Osteoblast (primary cell): Measurements from ENCODE around the gene TNFSF11. TPM values are rescaled to one million over a fixed set of nuclear protein-coding genes. Genes with fewer than 3 reads are reported as not detected.

Source experiments
- DNase-seq: peaks from one replicate; pipeline ENCODE4 v3.0.0; 2011; ENCODE audit warnings: low spot score, mixed read lengths; ENCODE audit not compliant: insufficient read length; ENCODE audit errors: missing footprints
- H2AFZ ChIP-seq: 2 replicates; pipeline ENCODE4 v1.6.0; 2011; ENCODE audit warnings: mild to moderate bottlenecking, low read length
- H3K27ac ChIP-seq: 2 replicates; pipeline ENCODE4 v1.5.1; 2011; ENCODE audit warnings: mild to moderate bottlenecking, low read depth, low read length, moderate library complexity
- H3K27me3 ChIP-seq: 2 replicates; pipeline ENCODE4 v1.6.0; 2012; ENCODE audit warnings: mild to moderate bottlenecking, control low read depth, inconsistent platforms, low read length, moderate library complexity; ENCODE audit not compliant: insufficient read depth
- H3K36me3 ChIP-seq: 2 replicates; pipeline ENCODE4 v1.5.1; 2011; ENCODE audit warnings: mild to moderate bottlenecking, low read length, control low read depth, moderate library complexity; ENCODE audit not compliant: insufficient read depth
- H3K4me1 ChIP-seq: 2 replicates; pipeline ENCODE4 v1.5.1; 2011; ENCODE audit warnings: mild to moderate bottlenecking, low read length, control low read depth, moderate library complexity; ENCODE audit not compliant: insufficient read depth
- H3K4me2 ChIP-seq: 2 replicates; pipeline ENCODE4 v1.6.0; 2011; ENCODE audit warnings: mild to moderate bottlenecking, low read length; ENCODE audit not compliant: insufficient read depth
- H3K4me3 ChIP-seq: fragments of 200-600 bp; sonication (generic); 3 replicates; pipeline ENCODE4 v1.5.1; 2012; ENCODE audit warnings: mild to moderate bottlenecking, low read length, inconsistent platforms; ENCODE audit not compliant: insufficient read depth
- H3K79me2 ChIP-seq: 2 replicates; pipeline ENCODE4 v1.6.0; 2012; ENCODE audit warnings: mild to moderate bottlenecking, low read length, control low read depth, inconsistent platforms; ENCODE audit not compliant: insufficient read depth
- H3K9me3 ChIP-seq: 2 replicates; pipeline ENCODE4 v1.5.1; 2011; ENCODE audit warnings: low read depth, low read length, control low read depth
- H4K20me1 ChIP-seq: 2 replicates; pipeline ENCODE4 v1.6.0; 2012; ENCODE audit warnings: mild to moderate bottlenecking, low read length, control low read depth; ENCODE audit not compliant: insufficient read depth
- total RNA-seq: library from RNA; depleted of rRNA; stranded (reverse); fragments of >200 nt; gene quantifications from 2 replicates; pipeline ENCODE4 v1.2.3, GENCODE V29; 2012
- TF ChIP-seq, protein P1 (sequence below): IDR thresholded peaks from 2 replicates; pipeline ENCODE4 v1.5.1; 2011; ENCODE audit warnings: mild to moderate bottlenecking, low read depth, low read length, moderate library complexity; ENCODE audit errors: extremely low read depth

TNFSF11 gene
- total RNA-seq, 1 donor: 0.72 TPM

DNA sequence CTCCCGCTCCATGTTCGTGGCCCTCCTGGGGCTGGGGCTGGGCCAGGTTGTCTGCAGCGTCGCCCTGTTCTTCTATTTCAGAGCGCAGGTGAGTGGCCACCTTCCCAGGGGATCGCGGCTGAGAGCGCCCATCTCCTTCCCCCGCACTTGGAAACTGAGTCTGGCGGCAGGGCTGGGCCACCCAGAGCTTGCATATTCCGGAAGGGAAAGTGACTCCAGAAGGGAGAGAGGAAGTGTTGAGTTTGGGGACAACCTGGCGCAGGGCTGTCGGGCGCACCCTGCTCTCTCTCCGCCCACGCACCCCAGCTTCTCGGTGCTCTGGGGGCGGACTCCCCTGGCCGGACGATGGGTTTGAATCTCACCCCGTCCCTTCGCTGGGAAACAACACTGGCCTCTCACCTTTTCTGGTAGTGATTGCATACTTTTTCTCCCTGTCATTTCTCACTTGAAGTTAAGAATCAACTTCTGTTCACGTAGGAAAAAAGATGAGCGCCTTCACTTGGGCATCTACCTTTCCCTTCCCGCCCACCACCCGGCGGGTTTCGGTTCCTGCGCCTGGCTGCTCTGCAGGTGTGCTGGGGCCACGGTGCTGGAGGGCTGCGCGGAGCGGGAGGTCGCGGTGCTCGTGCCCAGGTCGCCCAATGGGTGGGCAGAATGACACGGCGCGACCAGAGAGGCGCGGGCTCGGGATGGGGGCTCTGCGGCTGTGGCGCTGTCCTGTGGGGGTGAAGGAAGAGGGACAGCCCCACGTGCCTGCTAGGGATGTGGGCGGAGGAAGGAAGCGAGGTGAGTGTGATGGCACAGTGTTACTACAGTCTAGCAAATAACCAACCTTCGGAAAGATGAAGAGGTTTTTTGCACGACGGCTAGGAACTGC is 721 bp downstream of the TNFSF11 start:
- Histone ChIP-seq H3K27ac (no peak overlapping the region), H3K79me2 (no peaks in the 10 kb centered on the region), H3K4me1 (no peaks in the 10 kb centered on the region), H3K4me3 (peak overlapping the region; percentile 60), H3K27me3 (peaks cover 55% of the 10 kb centered on the region), H3K9me3 (no peaks in the 10 kb centered on the region), H4K20me1 (no peaks in the 10 kb centered on the region), H3K36me3 (no peaks in the 10 kb centered on the region), H3K4me2 (peak overlapping the region; percentile 64), H2AFZ (peak overlapping the region; percentile 38)
- DNase-seq: peak; percentile 68
- TF ChIP-seq, protein P1, sequence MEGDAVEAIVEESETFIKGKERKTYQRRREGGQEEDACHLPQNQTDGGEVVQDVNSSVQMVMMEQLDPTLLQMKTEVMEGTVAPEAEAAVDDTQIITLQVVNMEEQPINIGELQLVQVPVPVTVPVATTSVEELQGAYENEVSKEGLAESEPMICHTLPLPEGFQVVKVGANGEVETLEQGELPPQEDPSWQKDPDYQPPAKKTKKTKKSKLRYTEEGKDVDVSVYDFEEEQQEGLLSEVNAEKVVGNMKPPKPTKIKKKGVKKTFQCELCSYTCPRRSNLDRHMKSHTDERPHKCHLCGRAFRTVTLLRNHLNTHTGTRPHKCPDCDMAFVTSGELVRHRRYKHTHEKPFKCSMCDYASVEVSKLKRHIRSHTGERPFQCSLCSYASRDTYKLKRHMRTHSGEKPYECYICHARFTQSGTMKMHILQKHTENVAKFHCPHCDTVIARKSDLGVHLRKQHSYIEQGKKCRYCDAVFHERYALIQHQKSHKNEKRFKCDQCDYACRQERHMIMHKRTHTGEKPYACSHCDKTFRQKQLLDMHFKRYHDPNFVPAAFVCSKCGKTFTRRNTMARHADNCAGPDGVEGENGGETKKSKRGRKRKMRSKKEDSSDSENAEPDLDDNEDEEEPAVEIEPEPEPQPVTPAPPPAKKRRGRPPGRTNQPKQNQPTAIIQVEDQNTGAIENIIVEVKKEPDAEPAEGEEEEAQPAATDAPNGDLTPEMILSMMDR: no peak

DNA sequence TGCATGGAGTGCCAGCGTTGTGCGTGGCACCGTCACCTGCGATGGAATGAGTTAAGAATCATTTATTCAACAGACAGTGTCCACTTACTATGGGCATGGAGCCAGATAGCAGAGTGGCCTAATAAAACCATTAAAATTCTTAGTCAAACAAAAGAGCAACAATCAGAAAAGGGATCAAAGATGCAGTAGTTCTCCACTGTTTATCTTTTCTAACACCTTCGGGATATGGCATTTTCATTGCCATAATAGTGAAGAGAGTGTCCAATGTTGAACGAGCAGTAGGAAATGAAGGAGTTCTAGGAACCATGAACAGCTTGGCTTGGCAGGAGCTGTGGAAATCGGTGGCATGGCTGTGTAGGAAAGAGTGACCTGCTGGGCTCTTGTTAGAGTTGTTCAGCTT is 2.0 kb downstream of the TNFSF11 start:
- Histone ChIP-seq H3K9me3 (no peaks in the 10 kb centered on the region), H3K36me3 (no peaks in the 10 kb centered on the region), H4K20me1 (no peaks in the 10 kb centered on the region), H3K4me1 (no peaks in the 10 kb centered on the region), H2AFZ (no peak overlapping the region), H3K4me3 (no peak overlapping the region), H3K27me3 (peaks cover 58% of the 10 kb centered on the region), H3K79me2 (no peaks in the 10 kb centered on the region), H3K27ac (no peak overlapping the region), H3K4me2 (no peak overlapping the region)
- TF ChIP-seq, protein P1: no peak
- no peak for DNase-seq

DNA sequence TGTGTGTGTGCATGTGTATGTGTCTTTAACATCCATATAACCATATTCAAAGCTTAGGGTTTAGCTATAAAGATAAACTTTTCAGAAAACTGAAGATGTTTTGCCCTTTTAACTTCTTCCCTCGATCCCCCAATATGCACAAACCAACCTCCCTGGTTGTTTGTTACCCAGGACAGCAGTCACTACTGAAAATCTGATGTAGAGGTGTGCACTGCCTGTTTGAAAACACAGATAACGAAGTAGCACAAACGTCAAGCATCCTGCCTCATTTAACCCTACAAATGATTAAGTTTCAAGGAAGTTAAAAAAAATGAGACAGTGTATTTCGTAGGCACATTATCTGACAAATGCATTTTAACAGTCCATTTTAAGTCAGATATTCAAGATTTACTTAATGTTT is 3.6 kb downstream of the TNFSF11 start:
- no peaks in the 10 kb centered on the region for H3K4me1 ChIP-seq
- no peak overlapping the region for H3K4me3 ChIP-seq
- peaks cover 58% of the 10 kb centered on the region for H3K27me3 ChIP-seq
- TF ChIP-seq, protein P1: no peak
- no peak overlapping the region for H3K4me2 ChIP-seq
- H3K79me2 ChIP-seq: no peaks in the 10 kb centered on the region
- peak; percentile 74 for DNase-seq
- H4K20me1 ChIP-seq: no peaks in the 10 kb centered on the region
- no peaks in the 10 kb centered on the region for H3K9me3 ChIP-seq
- H3K27ac ChIP-seq: no peak overlapping the region
- no peaks in the 10 kb centered on the region for H3K36me3 ChIP-seq
- H2AFZ ChIP-seq: no peak overlapping the region

DNA sequence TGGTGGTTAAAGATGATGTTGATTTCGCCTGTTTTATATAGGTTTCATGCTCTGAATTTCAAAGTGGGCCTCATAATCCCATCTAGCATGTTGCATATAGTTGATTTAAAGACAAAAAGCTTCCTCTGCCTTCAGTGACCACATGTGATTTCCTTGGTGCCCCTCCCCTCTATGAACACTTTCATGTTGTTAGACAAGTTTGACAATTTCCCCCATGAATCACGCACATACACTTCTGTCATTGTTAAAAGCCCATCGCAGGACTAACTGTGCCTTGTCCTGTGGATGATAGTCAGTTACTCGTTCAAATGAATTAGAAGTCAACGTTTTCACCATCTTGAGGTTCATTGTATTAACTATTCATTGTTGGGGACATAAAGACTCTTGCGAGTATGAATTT is 6.7 kb downstream of the TNFSF11 start:
- Histone ChIP-seq H3K36me3 (no peaks in the 10 kb centered on the region), H3K4me3 (no peak overlapping the region), H2AFZ (no peak overlapping the region), H4K20me1 (no peaks in the 10 kb centered on the region), H3K4me1 (no peaks in the 10 kb centered on the region), H3K27me3 (peaks cover 31% of the 10 kb centered on the region), H3K4me2 (no peak overlapping the region), H3K79me2 (no peaks in the 10 kb centered on the region), H3K9me3 (no peaks in the 10 kb centered on the region), H3K27ac (no peak overlapping the region)
- TF ChIP-seq, protein P1: no peak
- DNase-seq: no peak
